ENCODE measurements around the gene LRMDA. TPM values are rescaled to one million over a fixed set of nuclear protein-coding genes. Genes with fewer than 3 reads are reported as not detected.

The LRMDA gene
- total RNA-seq, 1 donor from 2014 or later = 7.3 TPM

GRCh38 chr10:76015245-76015644, 583.8 kb downstream of the LRMDA start:
- Histone ChIP-seq H3K4me1 (ENCODE audit: control insufficient read depth in 3 of 3, insufficient read depth in 3 of 3, low read length in 3 of 3) (peaks cover 0 to 2% (median 0%) of the 10 kb centered on the region in 3 donors), H3K27me3 (ENCODE audit: control insufficient read depth in 3 of 3, insufficient read depth in 3 of 3, low read length in 3 of 3) (peaks cover 0 to 5% (median 0%) of the 10 kb centered on the region in 3 donors), H3K9ac (ENCODE audit: low read depth in 1 of 3, low read length in 3 of 3) (no peak overlapping the region), H3K27ac (ENCODE audit: low read depth, low read length) (no peak overlapping the region), H3K36me3 (ENCODE audit: control insufficient read depth in 3 of 3, insufficient read depth in 3 of 3, low read length in 3 of 3) (no peaks in the 10 kb centered on the region), H3K4me3 (ENCODE audit: low read length in 3 of 3) (no peak overlapping the region), H3K9me3 (ENCODE audit: control insufficient read depth in 3 of 3, low read length in 3 of 3) (no peaks in the 10 kb centered on the region)

- Histone ChIP-seq H3K27ac (ENCODE audit: low read depth, low read length) (no peak overlapping the region), H3K4me3 (ENCODE audit: low read length in 3 of 3) (no peak overlapping the region), H3K4me1 (ENCODE audit: control insufficient read depth in 3 of 3, insufficient read depth in 3 of 3, low read length in 3 of 3) (no peaks in the 10 kb centered on the region), H3K9me3 (ENCODE audit: control insufficient read depth in 3 of 3, low read length in 3 of 3) (no peaks in the 10 kb centered on the region), H3K36me3 (ENCODE audit: control insufficient read depth in 3 of 3, insufficient read depth in 3 of 3, low read length in 3 of 3) (no peaks in the 10 kb centered on the region), H3K27me3 (ENCODE audit: control insufficient read depth in 3 of 3, insufficient read depth in 3 of 3, low read length in 3 of 3) (peaks cover 0 to 2% (median 0%) of the 10 kb centered on the region in 3 donors), H3K9ac (ENCODE audit: low read depth in 1 of 3, low read length in 3 of 3) (no peak overlapping the region)
Observed at GRCh38 chr10:76017026-76017732, 585.8 kb downstream of the LRMDA start.

- Histone ChIP-seq H3K4me3 (ENCODE audit: low read length in 3 of 3) (no peak overlapping the region), H3K4me1 (ENCODE audit: control insufficient read depth in 3 of 3, insufficient read depth in 3 of 3, low read length in 3 of 3) (no peaks in the 10 kb centered on the region), H3K9ac (ENCODE audit: low read depth in 1 of 3, low read length in 3 of 3) (no peak overlapping the region), H3K9me3 (ENCODE audit: control insufficient read depth in 3 of 3, low read length in 3 of 3) (no peaks in the 10 kb centered on the region), H3K36me3 (ENCODE audit: control insufficient read depth in 3 of 3, insufficient read depth in 3 of 3, low read length in 3 of 3) (no peaks in the 10 kb centered on the region), H3K27ac (ENCODE audit: low read depth, low read length) (no peak overlapping the region), H3K27me3 (ENCODE audit: control insufficient read depth in 3 of 3, insufficient read depth in 3 of 3, low read length in 3 of 3) (peaks cover 0 to 2% (median 0%) of the 10 kb centered on the region in 3 donors)
Observed at GRCh38 chr10:76017733-76018433, 586.5 kb downstream of the LRMDA start.

GRCh38 chr10:76020630-76021029, 589.2 kb downstream of the LRMDA start:
- Histone ChIP-seq H3K9me3 (ENCODE audit: control insufficient read depth in 3 of 3, low read length in 3 of 3) (no peaks in the 10 kb centered on the region), H3K36me3 (ENCODE audit: control insufficient read depth in 3 of 3, insufficient read depth in 3 of 3, low read length in 3 of 3) (no peaks in the 10 kb centered on the region), H3K27ac (ENCODE audit: low read depth, low read length) (no peak overlapping the region), H3K4me1 (ENCODE audit: control insufficient read depth in 3 of 3, insufficient read depth in 3 of 3, low read length in 3 of 3) (no peaks in the 10 kb centered on the region), H3K9ac (ENCODE audit: low read depth in 1 of 3, low read length in 3 of 3) (no peak overlapping the region), H3K27me3 (ENCODE audit: control insufficient read depth in 3 of 3, insufficient read depth in 3 of 3, low read length in 3 of 3) (peaks cover 0 to 2% (median 0%) of the 10 kb centered on the region in 3 donors), H3K4me3 (ENCODE audit: low read length in 3 of 3) (no peak overlapping the region)

- no peaks in the 10 kb centered on the region for H3K9me3 ChIP-seq (ENCODE audit: control insufficient read depth in 3 of 3, low read length in 3 of 3)
- H3K27ac ChIP-seq (ENCODE audit: low read depth, low read length) = no peak overlapping the region
- H3K4me3 ChIP-seq (ENCODE audit: low read length in 3 of 3) = no peak overlapping the region
- peaks cover 0 to 2% (median 0%) of the 10 kb centered on the region in 3 donors for H3K27me3 ChIP-seq (ENCODE audit: control insufficient read depth in 3 of 3, insufficient read depth in 3 of 3, low read length in 3 of 3)
- no peak overlapping the region for H3K9ac ChIP-seq (ENCODE audit: low read depth in 1 of 3, low read length in 3 of 3)
- H3K4me1 ChIP-seq (ENCODE audit: control insufficient read depth in 3 of 3, insufficient read depth in 3 of 3, low read length in 3 of 3) = no peaks in the 10 kb centered on the region
- H3K36me3 ChIP-seq (ENCODE audit: control insufficient read depth in 3 of 3, insufficient read depth in 3 of 3, low read length in 3 of 3) = no peaks in the 10 kb centered on the region
Observed at GRCh38 chr10:76021398-76021797, 590.0 kb downstream of the LRMDA start.

- H3K9me3 ChIP-seq (ENCODE audit: control insufficient read depth in 3 of 3, low read length in 3 of 3) = no peaks in the 10 kb centered on the region
- H3K4me1 ChIP-seq (ENCODE audit: control insufficient read depth in 3 of 3, insufficient read depth in 3 of 3, low read length in 3 of 3) = no peaks in the 10 kb centered on the region
- no peak overlapping the region for H3K27ac ChIP-seq (ENCODE audit: low read depth, low read length)
- peaks cover 0 to 2% (median 0%) of the 10 kb centered on the region in 3 donors for H3K27me3 ChIP-seq (ENCODE audit: control insufficient read depth in 3 of 3, insufficient read depth in 3 of 3, low read length in 3 of 3)
- no peak overlapping the region for H3K9ac ChIP-seq (ENCODE audit: low read depth in 1 of 3, low read length in 3 of 3)
- no peaks in the 10 kb centered on the region for H3K36me3 ChIP-seq (ENCODE audit: control insufficient read depth in 3 of 3, insufficient read depth in 3 of 3, low read length in 3 of 3)
- H3K4me3 ChIP-seq (ENCODE audit: low read length in 3 of 3) = no peak overlapping the region
Observed at GRCh38 chr10:76022366-76022765, 590.9 kb downstream of the LRMDA start.

- no peaks in the 10 kb centered on the region for H3K4me1 ChIP-seq (ENCODE audit: control insufficient read depth in 3 of 3, insufficient read depth in 3 of 3, low read length in 3 of 3)
- no peaks in the 10 kb centered on the region for H3K36me3 ChIP-seq (ENCODE audit: control insufficient read depth in 3 of 3, insufficient read depth in 3 of 3, low read length in 3 of 3)
- H3K9me3 ChIP-seq (ENCODE audit: control insufficient read depth in 3 of 3, low read length in 3 of 3) = no peaks in the 10 kb centered on the region
- H3K9ac ChIP-seq (ENCODE audit: low read depth in 1 of 3, low read length in 3 of 3) = no peak overlapping the region
- H3K27me3 ChIP-seq (ENCODE audit: control insufficient read depth in 3 of 3, insufficient read depth in 3 of 3, low read length in 3 of 3) = peaks cover 0 to 2% (median 0%) of the 10 kb centered on the region in 3 donors
- H3K27ac ChIP-seq (ENCODE audit: low read depth, low read length) = no peak overlapping the region
- no peak overlapping the region for H3K4me3 ChIP-seq (ENCODE audit: low read length in 3 of 3)
Observed at GRCh38 chr10:76023007-76023406, 591.6 kb downstream of the LRMDA start.

GRCh38 chr10:76024460-76025123, 593.2 kb downstream of the LRMDA start:
- no peaks in the 10 kb centered on the region for H3K9me3 ChIP-seq (ENCODE audit: control insufficient read depth in 3 of 3, low read length in 3 of 3)
- no peak overlapping the region for H3K9ac ChIP-seq (ENCODE audit: low read depth in 1 of 3, low read length in 3 of 3)
- no peaks in the 10 kb centered on the region for H3K4me1 ChIP-seq (ENCODE audit: control insufficient read depth in 3 of 3, insufficient read depth in 3 of 3, low read length in 3 of 3)
- H3K4me3 ChIP-seq (ENCODE audit: low read length in 3 of 3) = no peak overlapping the region
- H3K27me3 ChIP-seq (ENCODE audit: control insufficient read depth in 3 of 3, insufficient read depth in 3 of 3, low read length in 3 of 3) = peaks cover 0 to 2% (median 0%) of the 10 kb centered on the region in 3 donors
- no peaks in the 10 kb centered on the region for H3K36me3 ChIP-seq (ENCODE audit: control insufficient read depth in 3 of 3, insufficient read depth in 3 of 3, low read length in 3 of 3)
- no peak overlapping the region for H3K27ac ChIP-seq (ENCODE audit: low read depth, low read length)

GRCh38 chr10:76025124-76025477, 593.7 kb downstream of the LRMDA start:
- H3K9me3 ChIP-seq (ENCODE audit: control insufficient read depth in 3 of 3, low read length in 3 of 3) = no peaks in the 10 kb centered on the region
- peaks cover 0 to under 1% (median 0%) of the 10 kb centered on the region in 3 donors for H3K27me3 ChIP-seq (ENCODE audit: control insufficient read depth in 3 of 3, insufficient read depth in 3 of 3, low read length in 3 of 3)
- H3K27ac ChIP-seq (ENCODE audit: low read depth, low read length) = no peak overlapping the region
- no peaks in the 10 kb centered on the region for H3K36me3 ChIP-seq (ENCODE audit: control insufficient read depth in 3 of 3, insufficient read depth in 3 of 3, low read length in 3 of 3)
- H3K4me1 ChIP-seq (ENCODE audit: control insufficient read depth in 3 of 3, insufficient read depth in 3 of 3, low read length in 3 of 3) = no peaks in the 10 kb centered on the region
- no peak overlapping the region for H3K4me3 ChIP-seq (ENCODE audit: low read length in 3 of 3)
- no peak overlapping the region for H3K9ac ChIP-seq (ENCODE audit: low read depth in 1 of 3, low read length in 3 of 3)
